ENCODE measurements around the gene NOP9.

DNA sequence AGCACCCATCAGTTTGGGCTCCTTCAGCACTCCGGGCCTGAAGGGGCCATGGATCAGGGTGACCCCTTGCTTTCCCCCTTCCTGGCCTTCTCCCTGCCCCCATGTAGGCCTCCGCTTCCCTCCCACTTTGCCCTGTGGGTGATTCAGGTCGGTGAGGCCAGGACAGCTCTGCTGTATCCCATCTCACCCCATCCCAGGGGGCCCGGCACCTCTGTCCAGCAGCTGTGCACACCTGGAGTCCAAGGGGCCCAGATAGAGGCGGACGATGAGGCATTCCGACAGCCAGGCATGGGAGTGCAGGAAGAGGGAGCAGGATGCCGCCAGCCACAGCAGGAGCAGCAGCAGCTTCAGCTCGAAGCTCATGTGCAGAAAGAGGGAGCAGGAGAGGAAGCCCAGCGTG lies 23.0 kb downstream of the NOP9 start:
- TF ChIP-seq EZH2phosphoT487 (IDR thresholded peaks at IDR 0.05; ENCODE audit: insufficient read depth, low read depth), result no peak
- no peak for TF ChIP-seq EZH2 (IDR thresholded peaks at IDR 0.05; ENCODE audit: insufficient read depth, poor library complexity, severe bottlenecking)

Data from GM23248 (cell line).